Stimulated activated CD4-positive, alpha-beta T cell treated with anti-CD3 and anti-CD28 coated beads, TNF-alpha, amount 100 ng/mL, for 24 hours (primary cell): ENCODE data around the gene ARHGAP26.

Experiments
- DNase-seq, 3 experiments: peaks; one replicate each; pipeline ENCODE4 v3.0.0-alpha.2; 2020; ENCODE audit warnings: low read depth in 3 of 3

Gene ARHGAP26

GRCh38 chr5:142828797-142829535, 58.8 kb downstream of the ARHGAP26 start:
- no peak for DNase-seq

GRCh38 chr5:142829801-142830220, 59.6 kb downstream of the ARHGAP26 start:
- DNase-seq = no peak

GRCh38 chr5:142830241-142831008, 60.2 kb downstream of the ARHGAP26 start:
- no peak for DNase-seq

GRCh38 chr5:142831009-142831383, 60.8 kb downstream of the ARHGAP26 start:
- DNase-seq = no peak

DNA sequence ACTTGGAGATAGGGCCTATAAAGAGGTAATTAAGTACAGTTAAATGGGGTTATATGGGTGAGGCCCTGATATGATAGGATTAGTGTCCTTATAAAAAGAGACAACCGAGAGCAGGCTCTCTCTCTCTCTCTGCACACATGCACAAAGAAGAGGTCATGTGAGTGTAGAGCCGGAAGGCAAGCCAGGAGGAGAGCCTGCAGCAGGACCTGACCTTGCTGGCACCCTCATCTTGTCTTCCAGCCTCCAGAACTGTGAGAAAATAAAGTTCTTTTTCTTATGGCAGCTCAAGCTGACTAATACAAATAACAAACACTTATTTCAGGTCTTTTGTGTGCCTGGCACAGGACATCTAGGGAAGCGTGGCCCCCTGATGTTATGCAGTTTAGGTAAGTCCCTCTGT, 62.1 kb downstream of the ARHGAP26 start:
- no peak for DNase-seq

DNA sequence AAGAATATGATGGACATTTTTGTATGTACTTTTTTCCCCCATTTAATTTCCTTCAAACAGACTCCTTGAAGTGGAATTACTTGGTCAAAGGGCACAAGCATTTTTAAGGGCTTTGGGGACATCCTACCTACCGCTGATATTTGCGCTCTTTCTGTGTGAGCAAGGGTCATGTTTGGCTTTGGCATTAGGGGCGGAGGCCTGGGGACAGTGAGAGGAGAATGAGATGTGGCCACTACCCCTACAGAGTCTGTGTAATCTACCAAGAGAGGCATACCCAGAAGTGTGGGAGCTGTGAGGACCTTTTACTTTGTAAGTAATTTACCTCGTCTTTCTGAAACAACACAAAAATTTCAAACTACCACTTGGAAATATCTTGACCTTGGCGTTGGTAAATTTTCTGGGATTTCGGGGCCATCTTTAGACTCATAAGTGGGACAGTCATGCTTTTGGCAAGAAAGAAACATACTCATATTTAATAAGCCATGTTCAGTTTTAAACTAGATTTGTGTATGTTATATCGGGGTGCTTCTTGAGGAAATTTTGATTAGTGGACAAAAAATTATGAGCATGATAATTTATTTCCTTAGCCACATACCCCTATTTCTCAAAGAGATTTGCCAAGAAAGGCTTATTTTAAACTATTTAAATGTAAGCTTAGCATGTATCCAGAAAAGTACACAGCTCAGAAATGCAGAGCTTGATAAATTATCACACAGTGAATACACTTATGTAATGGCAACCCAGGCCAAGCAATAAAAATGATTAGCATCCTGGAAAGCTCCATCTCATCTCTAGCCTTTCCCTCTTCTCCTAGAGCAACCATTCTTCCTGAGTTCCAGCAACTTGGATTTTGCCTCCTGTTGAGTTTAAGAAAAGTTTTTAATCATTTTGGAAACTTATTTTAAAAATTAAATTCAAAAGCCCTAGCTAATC, 63.6 kb downstream of the ARHGAP26 start:
- DNase-seq = no peak

- no peak for DNase-seq
These were observed 64.3 kb downstream of the ARHGAP26 start for GRCh38 chr5:142834504-142834903.

- no peak for DNase-seq
These were observed 65.4 kb downstream of the ARHGAP26 start for GRCh38 chr5:142835540-142835939.

DNA sequence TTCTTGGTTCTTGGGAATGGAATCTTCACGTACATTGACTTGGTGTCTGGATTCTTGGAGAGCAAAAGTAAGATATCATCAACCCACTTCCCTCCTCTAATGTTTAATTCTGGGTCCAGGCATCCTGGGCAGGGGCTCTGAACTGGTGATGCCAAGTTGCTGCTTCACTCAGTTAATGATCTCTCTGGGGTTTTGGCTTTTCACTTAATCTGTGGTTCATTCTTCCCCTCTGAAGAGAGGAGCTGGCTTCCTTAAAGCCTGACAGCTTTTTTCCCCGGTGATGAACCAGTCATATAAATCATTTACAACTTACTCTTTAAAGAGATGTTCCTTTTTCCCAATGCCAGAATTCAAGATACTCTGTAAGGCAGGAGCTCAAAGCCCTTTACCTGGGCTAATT, 65.9 kb downstream of the ARHGAP26 start:
- no peak for DNase-seq

GRCh38 chr5:142837081-142837725, 67.0 kb downstream of the ARHGAP26 start:
- no peak for DNase-seq

GRCh38 chr5:142838845-142839244, 68.7 kb downstream of the ARHGAP26 start:
- DNase-seq = no peak

- DNase-seq = no peak
These were observed 69.7 kb downstream of the ARHGAP26 start for GRCh38 chr5:142839711-142840346.

- no peak for DNase-seq
These were observed 70.4 kb downstream of the ARHGAP26 start for GRCh38 chr5:142840575-142840974.

GRCh38 chr5:142841511-142842265, 71.5 kb downstream of the ARHGAP26 start:
- DNase-seq = no peak

DNA sequence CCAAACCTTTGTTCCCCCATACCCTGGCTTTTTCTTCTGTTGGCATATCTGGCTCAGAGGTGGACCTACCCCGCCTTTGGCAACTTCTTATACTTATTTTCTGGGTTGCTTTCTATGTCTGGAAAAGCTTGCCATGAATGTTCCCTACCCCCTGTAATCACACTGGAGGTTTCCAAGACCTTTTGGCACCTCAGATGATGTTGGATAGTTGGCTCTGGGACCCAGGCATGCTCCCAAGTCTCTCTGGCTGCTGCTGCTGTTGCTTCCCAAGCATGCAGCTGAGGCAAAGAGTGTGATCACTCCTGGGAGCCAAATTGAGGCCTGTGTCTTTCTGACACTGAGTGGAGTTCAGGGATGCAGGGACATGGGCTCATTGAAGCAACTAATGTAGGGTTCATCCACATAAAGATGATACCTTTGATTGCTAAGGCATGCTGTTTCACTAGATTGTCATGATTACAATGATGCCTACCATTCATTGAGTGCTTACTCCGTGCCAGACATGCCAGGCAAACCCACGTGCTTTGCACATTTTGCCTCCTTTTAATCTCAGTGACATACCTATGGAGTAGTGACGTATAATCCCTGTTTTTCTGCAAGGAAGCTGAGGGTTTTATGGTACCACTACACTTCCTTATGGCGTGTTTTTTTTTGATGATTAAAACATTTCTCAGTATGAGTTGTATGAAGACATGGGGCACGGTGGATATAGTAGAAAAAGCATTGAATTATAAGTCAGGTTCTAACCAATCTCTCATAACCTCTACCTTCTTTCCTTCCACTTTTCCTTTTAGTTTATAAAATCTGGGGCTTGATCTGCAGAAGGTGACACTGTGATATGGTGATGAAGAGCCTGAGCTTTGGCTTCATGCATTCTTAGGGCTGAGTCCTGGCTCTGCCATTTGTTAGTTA, 73.1 kb downstream of the ARHGAP26 start:
- DNase-seq = no peak

DNA sequence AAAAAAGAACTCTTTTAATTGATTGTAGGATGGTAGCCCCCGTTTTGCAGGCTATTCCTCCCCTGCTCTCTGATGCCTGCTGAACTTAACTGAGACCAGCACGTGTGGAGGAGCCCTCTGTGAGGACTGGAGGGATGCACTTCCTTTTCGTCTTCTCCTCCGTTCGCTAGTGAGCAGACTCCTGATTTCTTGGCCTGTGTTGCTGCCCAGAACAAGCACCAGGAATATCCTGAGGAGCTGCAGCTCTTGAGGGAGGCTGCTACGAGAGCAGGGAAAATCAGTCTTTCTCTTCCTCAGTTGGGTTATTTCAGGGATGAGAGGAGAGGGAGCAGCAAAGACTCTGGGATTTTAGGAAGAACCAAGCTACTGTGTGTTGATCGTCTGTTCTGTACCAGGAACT, 74.7 kb downstream of the ARHGAP26 start:
- no peak for DNase-seq

GRCh38 chr5:142845402-142845921, 75.3 kb downstream of the ARHGAP26 start:
- no peak for DNase-seq

DNA sequence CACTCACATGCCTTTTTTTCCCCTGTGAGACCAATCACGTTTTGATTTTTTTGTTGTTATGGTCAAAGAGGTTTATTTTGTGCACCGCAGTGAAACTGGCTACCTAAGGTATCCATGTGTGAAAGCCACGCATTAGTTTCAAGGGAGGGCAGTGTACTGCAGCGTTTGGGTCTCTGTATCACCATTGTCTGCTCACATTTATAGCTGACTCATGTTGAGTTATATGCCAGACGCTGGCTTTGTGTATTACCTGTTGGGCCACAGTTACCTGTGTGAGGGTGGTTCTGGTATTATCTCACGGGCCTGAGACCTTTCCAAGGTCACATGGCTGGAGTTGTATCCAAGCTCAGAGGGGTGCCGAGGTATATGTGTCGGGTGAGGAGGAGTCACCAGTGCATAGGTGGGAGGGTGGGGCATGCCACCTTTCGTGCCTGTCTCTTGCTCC, 75.8 kb downstream of the ARHGAP26 start:
- no peak for DNase-seq

GRCh38 chr5:142846406-142846805, 76.2 kb downstream of the ARHGAP26 start:
- DNase-seq = no peak
